HG03066 (cell line): ENCODE results near the gene ZNF691.

Experiments
- ATAC-seq: cut with Tn5 transposase; IDR thresholded peaks from one replicate; pipeline ENCODE4 v1.9.1; 2021; ENCODE audit warnings: low read depth; ENCODE audit not compliant: unreplicated experiment

ZNF691 gene

DNA sequence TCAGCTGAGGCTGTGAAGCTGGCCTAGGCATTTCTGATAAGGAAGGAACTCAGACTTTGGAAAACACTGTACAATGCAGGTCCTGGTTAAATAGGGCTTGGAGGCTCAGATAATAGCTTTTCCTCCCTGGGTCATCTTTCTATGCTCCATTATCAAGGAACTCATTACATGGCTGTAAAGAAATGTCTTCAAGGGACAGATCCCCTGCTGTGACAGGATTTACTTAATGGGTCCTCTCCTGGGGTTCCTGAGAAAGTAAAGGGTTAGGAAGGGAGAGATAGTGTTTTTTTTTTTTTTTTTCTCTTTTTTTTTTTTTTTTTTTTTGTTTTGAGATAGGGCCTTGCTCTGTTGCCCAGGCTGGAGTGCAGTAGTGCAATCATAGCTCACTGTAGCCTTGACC, 15.1 kb upstream of the ZNF691 start:
- ATAC-seq, result no peak

DNA sequence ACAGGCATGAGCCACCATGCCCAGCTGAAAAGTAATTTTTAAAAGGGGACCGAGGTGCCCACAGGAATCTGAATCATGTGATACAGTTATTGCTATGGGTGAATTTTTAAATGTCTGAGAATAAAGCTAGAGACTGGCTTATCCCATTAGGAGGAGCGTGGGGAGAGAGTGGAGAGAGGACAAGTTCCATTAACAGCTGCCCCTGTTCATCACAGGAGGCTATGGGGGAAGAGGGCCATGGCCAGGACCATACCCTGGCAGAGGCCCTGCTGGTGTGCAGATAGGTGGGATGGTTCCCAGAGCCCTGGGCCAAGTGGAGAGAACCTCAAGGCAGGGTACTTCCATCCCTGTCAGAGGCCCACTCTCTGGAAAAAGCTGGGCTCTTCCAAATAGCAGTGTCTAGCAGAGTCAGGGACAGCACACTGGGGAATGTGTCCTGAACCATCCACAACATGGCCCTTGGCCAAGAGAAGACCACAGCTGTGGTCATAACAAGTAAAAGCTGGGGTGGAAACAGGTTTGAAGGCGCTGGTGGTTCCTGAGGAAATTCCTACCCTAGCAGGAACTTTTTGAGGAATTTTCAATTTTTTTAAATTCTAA, 13.7 kb upstream of the ZNF691 start:
- no peak for ATAC-seq

DNA sequence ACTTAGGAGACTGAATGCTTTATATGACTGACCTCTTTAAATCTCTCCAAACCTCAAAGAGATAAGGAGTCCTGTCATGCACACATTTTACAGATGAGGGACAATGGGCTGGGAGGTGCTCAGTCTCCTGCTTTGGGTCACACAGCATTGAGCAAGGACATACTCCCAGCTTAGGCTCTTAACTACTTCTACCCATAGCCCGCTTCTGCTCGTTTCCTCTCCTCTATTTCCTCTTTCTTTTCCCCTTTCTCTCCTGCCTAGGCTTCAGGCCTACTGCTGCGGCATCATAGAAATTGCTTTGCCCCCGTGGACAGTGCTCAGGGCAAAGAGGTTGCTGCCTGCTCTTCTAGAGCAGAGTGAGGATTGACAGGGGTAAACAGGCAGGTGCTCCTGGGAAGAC, 12.4 kb upstream of the ZNF691 start:
- no peak for ATAC-seq

DNA sequence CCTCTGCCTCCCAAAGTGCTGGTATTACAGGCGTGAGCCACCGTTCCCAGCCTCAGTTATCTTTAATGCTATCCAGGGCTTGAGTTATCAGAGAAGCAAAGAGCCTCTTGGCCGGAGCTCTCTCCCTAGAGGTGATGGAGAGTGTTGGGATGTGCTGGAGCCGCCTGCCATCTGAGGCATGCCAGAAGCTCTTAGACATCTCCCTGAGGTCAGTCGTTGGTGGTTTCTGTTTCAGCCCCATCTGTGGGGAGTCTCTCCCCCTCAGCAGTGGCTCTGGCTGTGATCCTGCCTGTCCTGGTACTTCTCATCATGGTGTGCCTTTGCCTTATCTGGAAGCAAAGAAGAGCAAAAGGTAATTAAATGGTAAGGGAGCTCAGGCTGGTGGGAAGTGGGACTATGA, 11.6 kb upstream of the ZNF691 start:
- no peak for ATAC-seq

DNA sequence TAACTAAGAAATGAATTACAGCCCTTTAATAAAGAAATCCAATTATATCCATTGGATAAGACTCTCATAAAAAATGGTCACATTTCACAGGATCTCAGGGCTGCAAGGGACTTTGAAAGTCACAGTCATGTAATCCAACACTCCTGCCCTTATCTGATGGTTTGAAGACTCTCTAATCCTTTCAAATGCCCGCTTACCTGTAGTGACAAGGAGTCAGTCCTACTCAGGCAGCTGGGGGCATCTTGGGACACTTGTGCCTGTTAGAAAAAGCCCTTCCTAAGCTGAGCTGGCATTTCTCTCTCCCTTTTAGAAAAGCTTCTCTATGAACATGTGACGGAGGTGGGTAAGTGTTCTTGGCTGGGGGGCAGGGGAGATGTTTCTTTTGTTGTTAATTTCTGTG, 11.0 kb upstream of the ZNF691 start:
- ATAC-seq, result no peak

DNA sequence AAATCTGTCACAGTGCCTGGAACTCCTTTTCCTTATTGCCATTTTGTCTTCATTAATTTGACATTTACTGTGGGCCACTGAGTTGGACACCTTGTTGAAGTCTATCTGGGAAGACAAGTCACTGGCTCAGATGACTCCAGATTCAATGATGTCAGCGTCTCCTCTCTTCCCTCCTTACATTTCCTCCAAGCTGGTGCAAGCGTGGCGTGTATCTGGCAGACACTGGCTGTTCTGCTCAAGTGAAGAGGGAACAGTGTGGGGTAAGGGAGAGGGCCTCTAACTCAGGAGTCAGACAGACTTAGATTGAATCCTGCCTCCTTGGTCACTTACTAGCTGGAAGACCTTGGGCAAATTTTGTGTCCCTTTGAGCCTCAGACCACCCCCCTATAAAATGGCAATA, 8.7 kb upstream of the ZNF691 start:
- ATAC-seq, result no peak

DNA sequence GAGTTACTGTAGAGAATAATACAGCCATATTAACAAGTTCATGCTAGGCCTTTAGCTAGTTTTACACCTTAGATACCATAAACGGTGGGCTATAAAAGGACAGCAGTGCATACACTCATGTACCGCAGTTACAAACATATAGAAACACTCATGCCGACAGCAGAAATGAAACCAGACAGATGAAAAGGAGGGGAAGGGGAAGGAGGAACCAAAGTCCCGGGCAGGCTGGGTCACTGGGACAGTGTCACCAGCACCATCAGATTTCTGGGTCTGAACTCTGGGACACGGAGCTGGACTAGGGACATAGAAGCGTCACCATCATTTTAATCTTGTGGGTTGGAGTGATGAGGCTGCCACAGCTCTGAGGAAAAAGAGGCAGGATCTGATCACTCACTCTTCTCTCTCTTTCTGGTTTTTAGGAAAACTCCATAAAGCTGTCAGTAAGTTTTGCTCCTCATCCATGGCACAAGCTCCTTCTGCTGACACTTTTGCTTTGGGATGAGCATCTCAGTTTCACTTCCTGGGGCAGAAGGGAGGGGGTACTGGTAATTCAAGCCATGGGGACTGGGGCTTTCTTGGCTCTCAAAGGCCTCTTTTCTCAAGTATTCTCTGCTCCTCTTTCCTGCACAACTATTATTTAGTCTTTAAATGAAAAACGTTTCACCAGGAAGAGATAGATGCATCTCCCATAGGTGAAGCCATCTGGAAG, 7.8 kb upstream of the ZNF691 start:
- ATAC-seq, result no peak

DNA sequence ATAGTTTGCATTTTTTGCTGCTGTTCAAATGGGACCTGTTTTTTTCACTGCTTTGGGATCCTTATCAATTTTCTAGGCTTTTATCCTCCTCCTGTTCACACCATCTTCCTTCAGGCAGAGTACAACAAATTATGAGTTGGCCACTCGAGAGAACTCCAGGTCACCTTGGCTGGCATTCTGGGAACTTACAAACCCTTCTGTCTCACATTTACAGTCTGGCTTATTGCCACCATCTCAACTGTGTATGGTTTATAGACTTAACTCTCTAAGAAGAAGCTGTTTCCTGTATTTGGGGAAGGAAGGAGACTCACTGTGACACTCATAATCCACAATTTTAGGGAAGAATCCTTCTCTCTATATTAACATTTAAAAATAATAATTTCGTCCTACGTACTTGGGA, 5.4 kb upstream of the ZNF691 start:
- ATAC-seq, result no peak

DNA sequence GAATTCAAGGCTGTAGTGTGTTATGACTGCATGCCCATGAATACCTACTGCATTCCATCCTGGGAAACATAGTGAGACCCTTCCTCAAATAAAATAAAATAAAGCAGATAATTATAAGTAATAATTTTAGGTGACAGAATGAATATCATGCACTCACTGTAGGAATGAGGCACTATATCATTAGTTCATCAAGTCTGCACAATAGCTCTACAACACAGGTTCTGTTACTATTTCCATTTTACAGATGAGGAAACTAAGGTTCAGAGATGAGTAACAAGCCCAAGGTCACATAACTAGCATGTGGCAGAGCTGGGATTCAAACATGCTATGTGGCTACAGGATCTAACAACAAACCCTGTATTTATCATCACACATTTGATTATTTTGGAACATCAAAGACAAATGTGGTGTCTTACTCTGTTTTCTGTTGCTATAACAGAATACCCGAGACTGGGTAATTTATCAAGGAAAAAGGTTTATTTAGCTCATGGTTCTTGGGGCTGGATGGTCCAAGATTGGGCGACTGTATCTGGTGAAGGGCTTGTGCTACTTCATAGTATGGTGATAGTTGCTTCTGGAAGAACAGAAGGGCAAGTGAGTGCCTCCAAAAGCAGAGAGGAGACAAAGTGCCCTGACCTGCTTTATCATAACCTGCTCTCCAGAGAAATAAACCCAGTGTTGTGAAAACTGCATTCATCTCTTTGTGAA, 4.8 kb upstream of the ZNF691 start:
- no peak for ATAC-seq

DNA sequence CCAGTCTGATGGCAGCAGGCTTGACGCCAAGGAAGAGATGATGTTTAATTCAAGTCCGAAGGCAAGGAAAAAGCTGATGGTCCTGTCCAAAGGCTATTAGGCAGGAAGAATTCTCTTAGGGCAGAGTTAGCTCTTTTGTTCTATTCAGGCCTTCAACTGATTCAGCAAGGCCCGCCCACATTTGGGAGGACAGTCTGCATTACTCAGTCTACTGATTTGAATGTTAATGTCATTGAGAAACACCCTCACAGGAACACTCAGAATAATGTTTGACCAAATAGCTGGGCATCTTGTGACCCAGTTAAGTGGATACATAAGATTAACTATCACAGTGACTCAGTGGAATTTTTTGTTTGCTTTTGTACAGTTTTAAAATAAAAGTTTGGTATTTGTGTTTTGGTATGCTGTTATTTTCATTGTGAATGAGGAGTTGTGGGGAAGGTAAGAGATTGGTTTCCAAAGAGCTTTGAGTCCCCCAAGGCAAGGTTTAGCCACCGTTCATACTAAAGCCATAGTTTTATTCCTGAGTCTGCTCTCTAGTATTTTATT, 1.7 kb upstream of the ZNF691 start:
- no peak for ATAC-seq

DNA sequence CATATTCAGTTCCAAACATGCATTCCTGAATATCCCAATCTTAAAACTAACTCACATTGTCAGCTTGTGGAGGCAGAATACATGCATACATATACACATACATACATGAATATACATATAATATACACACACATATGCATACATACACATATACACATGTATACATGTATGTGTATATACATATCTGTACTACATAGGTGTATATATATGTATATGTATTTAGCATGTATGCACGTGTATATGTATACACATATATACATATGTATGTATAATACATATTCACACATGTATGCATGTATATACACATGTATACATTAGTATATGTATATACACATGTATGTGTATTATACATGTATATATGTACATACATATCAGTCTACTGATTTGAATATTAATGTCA, 1.2 kb upstream of the ZNF691 start:
- no peak for ATAC-seq

DNA sequence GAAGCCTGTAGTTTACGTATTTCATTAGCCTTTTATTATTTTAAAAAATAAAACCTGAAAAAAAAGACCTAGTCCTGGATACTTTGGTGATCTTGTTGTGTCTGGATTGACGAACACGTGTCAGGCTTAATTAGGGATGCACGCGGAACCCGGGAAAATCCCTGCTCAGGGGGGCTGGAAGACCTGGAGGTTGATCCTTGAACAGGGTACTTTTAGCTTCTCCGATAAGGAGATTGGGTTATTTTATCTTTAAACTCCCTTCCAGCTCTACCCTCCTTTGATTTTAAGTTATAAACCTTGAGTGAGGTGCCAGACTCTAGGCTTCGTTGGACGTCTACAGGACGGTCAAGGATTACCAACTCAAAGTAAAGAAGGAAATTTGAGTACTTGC, 552 bp upstream of the ZNF691 start:
- peak; percentile 26 for ATAC-seq

DNA sequence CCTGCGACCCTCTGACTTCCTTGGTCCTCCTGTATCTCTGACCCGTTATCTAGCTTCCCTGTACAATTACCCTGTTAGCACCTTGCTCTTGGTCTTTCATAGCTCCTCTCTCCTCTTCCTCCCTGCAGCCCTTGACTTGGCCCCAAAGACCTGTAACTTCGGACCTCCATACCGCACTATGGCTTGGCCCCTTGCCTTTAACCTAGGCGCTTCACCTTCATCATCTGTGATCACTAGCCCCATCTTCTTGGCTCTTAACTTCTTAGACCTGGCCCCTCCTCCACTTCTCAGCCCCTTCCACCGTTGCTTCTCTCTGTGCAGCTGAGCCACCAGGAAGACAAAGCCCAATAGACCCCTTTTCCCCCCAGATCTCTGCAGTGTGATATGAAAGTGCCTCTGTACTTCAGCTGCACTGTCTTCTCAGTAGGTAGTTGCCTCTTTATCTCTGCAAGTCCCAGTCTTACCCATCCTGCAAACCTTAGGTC, 740 bp downstream of the ZNF691 start:
- ATAC-seq, result no peak

DNA sequence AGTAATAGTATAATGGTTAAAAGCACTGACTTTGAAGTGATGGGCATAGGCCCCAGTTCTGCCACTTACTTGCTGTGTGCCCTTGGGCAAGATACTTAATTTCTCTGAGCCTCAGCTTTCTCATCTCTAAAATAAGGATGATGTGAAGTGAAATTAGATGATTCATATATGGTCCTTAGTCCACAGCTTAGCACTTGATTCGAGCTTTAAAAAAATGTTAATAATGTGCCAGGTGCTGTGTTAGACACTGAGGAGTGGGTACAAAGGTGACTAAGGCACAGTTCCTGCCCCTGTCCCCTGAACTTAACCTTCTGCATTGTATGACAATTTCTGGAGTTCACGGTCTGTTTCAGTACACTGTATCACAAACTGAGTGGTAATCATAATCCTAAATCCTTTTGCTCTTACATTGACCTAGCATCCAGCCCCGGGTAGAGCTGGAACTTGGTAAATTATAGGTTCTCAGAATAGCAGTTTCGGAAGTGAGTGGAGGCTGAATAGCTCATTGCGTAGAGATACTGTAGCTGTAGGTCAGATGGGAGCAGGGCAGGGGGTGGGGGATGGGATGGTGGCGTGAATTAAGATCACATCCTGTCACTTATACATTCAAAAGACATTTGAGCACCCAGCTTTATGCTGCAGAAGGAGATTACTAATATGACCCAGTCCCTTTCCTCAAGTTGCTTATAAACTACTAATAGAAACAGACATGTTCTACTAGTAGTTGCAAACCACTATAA, 1.5 kb downstream of the ZNF691 start:
- ATAC-seq, result no peak

DNA sequence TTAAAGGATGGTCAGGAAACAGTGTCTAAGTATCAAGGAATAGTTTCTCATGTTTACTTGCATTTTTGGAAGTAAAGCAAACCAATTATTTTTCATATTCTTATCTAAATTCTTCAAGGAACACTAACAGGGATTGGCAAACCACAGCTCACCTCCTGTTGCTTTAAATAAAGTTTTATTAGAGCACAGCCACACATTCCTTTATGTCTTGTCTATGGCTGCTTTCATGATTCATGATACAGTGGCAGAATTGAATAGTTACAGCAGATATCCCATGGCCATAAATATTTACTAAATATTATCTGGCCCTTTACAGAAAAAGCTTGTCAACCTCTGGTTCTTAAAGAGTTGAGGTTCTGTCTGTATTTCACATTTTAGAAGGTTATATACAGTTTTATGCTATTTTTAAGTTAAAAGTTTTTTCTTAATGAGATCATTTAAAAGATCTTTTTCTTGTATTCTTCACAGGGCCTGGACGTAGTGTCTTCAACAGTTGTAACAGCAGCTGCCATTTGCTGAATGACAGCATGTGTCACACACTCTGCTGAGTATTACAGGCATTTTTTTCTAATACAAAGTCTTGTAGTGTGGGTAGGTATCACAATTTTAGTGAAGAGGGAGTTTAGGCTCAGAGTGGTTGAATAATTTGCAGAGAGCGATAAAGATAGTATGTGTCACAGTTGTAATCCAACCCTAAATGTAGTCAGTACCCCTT, 2.6 kb downstream of the ZNF691 start:
- no peak for ATAC-seq

DNA sequence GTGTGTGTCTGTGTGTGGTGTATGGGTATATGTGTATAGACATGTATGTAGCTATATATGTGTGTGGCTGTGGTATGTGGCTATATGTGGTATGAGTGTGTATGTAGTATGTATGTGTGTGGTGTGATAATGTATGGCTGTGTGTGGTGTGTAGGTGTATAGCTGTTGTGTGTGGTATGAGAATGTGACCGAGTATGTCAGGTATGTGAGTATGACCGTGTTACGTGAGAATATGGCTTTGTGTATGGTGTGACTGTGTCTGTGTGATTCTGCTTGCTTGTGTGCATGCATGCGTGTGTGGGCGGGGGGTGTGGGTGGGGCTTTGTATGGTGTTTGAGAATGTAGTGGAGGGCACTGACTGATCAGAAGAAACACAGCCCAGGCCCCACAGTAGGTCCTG, 3.5 kb downstream of the ZNF691 start:
- no peak for ATAC-seq

DNA sequence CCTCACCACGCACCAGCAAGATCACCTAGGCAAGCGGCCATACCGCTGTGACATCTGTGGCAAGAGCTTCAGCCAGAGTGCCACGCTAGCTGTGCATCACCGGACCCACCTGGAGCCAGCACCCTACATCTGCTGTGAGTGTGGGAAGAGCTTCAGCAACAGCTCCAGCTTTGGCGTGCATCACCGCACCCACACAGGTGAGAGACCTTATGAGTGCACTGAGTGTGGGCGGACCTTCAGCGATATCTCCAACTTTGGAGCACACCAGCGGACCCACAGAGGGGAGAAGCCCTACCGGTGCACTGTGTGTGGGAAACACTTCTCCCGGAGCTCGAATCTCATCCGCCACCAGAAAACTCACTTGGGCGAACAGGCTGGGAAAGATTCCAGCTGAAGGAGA, 5.0 kb downstream of the ZNF691 start:
- ATAC-seq, result no peak

DNA sequence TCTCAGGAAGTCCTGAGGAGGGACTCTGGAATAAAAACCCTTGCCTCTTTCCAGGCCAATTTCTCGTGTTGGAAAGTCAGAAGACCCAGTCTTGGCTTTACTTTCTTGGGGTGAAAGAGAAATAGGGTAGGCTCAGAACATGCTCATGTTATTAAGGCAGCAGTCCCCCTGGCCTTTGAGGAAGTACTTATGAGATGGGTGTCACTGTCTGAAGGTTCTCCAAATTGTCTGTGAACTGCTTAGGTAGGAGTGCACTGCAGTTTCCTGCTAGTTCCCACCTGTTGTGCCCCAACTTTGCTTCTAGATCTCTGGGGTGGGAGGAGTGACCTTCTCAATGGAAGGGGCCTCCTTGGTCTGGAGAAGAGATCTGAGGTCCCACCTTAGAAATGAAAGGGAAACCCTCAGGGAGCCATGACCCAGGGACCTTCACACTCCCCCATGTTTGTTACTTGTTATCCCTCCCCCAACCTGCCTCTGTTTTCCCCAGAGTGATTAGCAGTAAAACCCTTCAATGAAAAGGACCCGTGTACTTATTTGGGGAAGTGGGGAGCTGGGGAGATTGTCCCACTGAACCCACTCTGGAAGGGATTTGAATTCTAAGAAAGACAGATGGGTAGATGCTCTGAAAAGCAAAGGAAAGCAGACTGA, 5.7 kb downstream of the ZNF691 start:
- no peak for ATAC-seq

DNA sequence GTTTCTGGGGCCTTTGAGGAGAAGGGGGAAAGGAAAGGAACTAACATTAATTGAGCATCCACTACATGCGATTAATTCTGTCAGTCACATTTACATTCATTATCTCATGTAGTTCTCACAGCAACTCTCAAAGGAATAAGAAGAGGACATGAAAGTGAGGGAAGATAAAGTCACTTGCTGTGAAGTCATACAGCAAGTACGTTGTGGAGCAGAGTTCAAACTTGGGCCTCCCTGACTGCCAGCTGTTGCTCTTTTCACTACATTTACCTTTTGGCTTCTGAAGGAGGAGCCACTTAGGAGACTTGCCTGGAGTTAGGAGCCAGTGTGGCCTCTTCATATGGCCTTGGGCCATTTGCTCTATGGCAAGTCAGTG, 6.2 kb downstream of the ZNF691 start:
- ATAC-seq, result no peak
